NK-92 (cell line): Measurements from ENCODE around the gene CPE.
"Not testable (repeated sequence)": the region's sequence is repeated elsewhere in the genome, so short reads cannot be mapped to it uniquely, and the experiment has no call there.

Source experiments
- DNase-seq: peaks from one replicate; lab custom pipeline; 2025; ENCODE audit not compliant: unreplicated experiment; lab: John Stamatoyannopoulos, UW

The CPE gene

DNA sequence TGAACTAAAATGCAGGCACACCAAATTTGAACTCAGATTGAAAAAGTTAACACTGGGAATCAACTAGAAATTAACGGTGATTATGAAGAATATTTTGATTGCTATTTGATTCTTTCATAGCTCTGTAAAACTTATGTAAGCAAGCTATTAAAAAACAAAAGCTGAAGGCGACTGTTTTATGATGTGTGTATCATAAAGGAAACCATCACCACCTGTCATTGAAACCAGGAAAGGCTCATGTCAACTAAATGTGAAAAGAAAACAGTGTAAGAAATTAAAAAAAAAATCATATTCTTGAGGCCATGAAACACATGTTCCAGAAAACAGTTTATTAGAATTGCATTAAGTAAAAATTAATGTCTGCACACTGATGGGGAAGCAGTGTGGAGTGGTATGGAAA lies 24.2 kb downstream of the CPE start:
- no peak for DNase-seq

- no peak for DNase-seq
These were observed 24.8 kb downstream of the CPE start for GRCh38 chr4:165403637-165404036.

GRCh38 chr4:165404080-165404479 lies 25.3 kb downstream of the CPE start:
- DNase-seq = no peak

GRCh38 chr4:165404696-165405095 lies 25.9 kb downstream of the CPE start:
- no peak for DNase-seq

- no peak for DNase-seq
These were observed 31.4 kb downstream of the CPE start for GRCh38 chr4:165410214-165410613.

DNA sequence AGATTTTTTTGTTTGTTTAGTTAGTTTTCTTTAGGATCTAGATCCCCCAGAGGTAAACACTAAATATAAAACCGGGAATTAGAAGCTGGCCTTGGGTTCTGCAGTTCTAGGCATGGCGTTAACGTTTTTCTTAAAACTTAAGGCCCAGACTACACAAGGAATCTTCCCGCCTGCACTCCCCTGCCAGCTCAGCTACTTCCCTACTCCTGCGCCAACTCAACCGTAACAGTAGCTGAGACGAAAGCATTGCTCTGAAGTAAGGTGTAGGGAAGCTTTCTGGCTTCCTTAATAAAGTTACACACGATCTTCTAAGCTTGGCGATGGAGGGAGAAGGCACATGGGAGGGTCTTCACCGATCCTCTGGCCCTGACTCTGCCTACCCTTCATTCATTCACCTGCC lies 37.1 kb downstream of the CPE start:
- DNase-seq = no peak

GRCh38 chr4:165418073-165418472 lies 39.3 kb downstream of the CPE start:
- DNase-seq = no peak

- no peak for DNase-seq
These were observed 46.8 kb downstream of the CPE start for GRCh38 chr4:165425629-165426028.

- DNase-seq = no peak
These were observed 47.5 kb downstream of the CPE start for GRCh38 chr4:165426331-165426730.

DNA sequence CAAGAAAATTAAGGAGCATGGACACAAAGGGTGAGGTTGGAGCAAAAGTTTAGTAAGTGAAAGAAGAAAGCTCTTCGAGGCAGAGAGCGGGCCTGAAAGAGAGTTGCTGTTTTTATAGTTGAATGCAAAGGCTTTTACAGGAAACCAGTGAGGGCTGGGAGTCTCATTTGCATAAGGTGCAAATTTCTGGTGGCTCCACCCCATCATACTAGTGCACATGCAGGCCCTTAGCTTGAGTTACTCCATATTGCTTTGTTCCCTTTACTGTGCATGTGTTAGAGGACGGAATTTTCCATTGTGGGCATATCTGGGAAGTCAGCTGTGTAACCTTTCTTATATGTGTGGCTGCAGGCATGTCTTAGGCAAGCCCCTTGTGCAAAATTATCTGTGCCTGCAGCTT lies 48.0 kb downstream of the CPE start:
- DNase-seq = no peak

GRCh38 chr4:165428957-165429356 lies 50.1 kb downstream of the CPE start:
- DNase-seq = no peak

GRCh38 chr4:165433529-165433928 lies 54.7 kb downstream of the CPE start:
- DNase-seq = no peak

DNA sequence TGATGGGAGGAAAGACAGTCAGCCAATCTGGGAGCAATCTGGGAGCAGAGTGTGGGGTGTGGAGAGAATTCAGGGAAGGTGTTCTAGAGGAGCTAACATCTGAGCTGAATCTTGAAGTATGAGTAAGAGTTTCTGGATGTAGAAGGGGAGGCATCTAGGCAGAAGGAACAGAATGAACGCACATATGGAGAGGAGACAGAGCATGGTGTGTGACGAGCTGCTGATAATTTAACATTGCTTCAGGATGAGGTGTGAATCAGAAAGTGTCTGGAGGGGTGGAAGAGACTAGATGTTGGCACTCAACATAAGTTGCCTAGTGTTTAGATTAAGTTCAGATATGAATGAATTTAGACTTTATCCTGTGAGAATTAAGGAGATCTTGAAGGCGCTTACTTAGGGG lies 58.9 kb downstream of the CPE start:
- no peak for DNase-seq

DNA sequence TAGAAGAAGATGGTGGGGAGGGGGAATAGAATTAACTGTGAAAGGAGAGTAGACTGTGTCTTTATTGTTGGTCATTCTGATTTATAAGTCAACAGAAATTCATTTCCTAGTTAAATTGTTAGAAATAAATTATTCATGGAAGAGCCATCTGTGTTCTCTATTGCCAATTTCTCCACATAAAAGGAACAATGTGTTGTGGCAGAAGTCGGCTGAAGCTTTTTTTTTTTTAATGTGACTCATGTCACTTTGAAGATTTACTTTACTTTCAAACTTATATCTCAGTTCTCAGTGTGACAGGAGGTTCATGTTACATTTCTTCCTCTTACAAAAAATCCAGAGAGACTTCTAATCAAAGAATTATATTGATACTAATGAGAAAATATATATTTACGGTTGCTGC lies 60.5 kb downstream of the CPE start:
- no peak for DNase-seq

GRCh38 chr4:165439981-165440380 lies 61.2 kb downstream of the CPE start:
- no peak for DNase-seq

DNA sequence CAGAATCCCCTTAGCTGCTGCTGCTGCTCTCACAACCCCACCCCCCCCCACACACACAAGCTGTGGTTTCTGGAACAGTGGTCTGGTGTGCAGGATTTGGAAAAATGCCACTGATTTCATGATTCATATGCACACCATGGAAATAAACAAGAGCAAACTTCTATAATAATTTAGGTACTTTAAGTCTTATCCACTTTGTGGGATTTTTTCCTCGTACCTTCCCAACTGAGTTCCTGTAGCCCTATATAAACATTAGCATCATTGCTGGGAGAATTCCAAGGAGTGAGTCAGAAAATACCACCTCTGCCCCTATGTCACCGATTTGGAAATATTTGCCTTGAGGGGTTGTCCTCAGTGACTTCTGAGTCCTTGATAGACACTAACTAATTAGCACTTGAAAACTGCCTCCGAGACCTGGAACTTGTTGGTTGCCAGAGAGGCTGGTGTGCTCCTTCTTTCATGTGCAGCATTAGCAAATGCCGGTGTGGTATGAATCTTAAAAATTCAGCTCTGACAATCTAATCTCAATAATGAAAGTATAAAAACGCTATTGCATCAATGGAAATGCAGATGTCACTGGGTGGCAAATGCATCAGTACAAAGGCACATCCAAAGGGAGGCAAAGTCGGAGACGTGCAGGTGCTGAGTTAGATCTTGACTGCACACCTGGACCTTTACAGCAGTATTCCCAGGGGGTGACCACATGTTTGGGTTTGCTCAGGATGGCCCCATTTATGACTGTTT lies 61.8 kb downstream of the CPE start:
- DNase-seq = no peak

DNA sequence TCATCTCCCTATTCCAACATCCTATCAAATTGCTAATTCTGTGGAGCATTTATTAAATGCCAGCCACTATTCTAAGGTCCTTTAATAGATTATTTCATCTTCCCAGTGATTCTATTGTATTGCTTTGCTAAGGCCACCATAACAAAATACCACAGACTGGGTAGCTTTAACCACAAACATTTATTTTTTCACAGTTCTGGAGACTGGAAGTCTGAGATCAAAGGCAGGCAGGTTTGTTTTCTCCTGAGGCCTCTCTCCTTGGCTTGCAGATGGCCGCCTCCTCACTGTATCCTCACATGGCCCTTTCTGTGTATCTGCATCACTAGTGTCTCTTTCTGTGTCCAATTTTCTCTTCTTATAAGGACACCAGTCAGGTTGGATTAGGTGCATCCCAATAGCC lies 64.5 kb downstream of the CPE start:
- no peak for DNase-seq

GRCh38 chr4:165448700-165449099 lies 69.9 kb downstream of the CPE start:
- DNase-seq = no peak

DNA sequence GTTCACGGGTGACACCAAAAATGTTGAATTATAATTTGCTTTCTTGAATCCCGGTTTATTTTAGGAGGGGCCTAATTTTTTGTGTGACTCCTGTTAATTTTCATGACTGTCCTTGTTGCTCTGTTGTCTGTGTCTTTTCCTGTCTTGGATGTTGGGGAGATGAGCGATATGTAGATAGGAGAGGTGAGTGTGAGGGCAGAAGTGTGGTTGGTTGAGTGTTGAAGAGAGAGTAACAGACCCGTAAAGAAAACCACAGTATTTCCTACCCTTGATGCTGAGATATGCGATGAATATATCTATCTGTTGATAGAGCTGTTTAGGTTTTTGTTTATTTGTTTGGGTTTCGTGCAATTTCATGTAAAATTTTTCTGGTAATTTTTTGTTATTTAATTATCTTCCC lies 70.5 kb downstream of the CPE start:
- no peak for DNase-seq

DNA sequence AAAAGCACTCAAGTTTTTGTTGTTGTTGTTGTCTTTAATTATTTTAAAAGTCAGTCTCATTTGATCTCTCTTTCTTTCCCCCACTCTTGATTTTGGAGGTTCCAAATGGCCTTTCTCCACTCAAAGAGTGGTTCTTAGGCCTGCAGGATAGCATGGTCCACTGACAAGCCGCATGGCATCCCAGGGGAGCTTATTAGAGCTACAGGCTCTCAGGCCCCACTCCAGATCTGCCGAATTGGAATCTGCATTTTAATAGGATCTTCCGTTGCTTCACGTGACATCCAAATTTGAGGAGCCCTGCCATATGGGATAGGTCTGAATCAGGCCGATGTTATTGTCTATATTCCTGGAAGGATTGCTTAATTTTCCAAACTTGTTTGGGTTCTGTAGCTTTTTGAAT lies 72.1 kb downstream of the CPE start:
- no peak for DNase-seq

DNA sequence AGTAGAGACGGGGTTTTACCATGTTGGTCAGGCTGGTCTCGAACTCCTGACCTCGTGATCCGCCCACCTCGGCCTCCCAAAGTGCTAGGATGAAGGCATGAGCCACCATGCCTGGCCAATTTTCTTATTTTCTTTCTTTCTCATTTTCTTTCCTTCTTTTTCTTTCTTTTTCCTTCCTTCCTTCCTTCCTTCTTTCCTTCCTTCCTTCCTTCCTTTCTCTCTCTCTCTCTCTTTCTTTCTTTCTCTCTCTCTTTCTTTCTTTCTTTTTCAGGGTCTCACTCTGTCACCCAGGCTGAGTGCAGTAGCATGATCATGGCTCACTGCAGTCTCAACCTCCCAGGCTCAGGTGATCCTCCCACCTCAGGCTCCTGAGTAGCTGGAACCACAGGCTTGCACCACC lies 74.3 kb downstream of the CPE start:
- DNase-seq = not testable (repeated sequence)

- DNase-seq = no peak
These were observed 75.6 kb downstream of the CPE start for GRCh38 chr4:165454426-165454825.

GRCh38 chr4:165457793-165458192 lies 79.0 kb downstream of the CPE start:
- no peak for DNase-seq
